Fibroblast of lung (primary cell): Measurements from ENCODE around the gene SLC19A3.

Experiments used
- EZH2 ChIP-seq: IDR thresholded peaks from 2 replicates; pipeline ENCODE4 v1.5.1; 2012; ENCODE audit warnings: low read length, control low read depth, mild to moderate bottlenecking; ENCODE audit errors: missing control alignments
- TF ChIP-seq, protein P1 (sequence below), 2 donors: IDR thresholded peaks in 1 of 2; conservative IDR thresholded peaks in 1 of 2; 1 replicate in 1 of 2; 2 replicates in 1 of 2; pipeline ENCODE4 v1.5.1; 2011 to 2012; ENCODE audit warnings: low read length in 2 of 2, control low read depth in 1 of 2, inconsistent platforms in 1 of 2, low read depth in 1 of 2, mild to moderate bottlenecking in 1 of 2

DNA sequence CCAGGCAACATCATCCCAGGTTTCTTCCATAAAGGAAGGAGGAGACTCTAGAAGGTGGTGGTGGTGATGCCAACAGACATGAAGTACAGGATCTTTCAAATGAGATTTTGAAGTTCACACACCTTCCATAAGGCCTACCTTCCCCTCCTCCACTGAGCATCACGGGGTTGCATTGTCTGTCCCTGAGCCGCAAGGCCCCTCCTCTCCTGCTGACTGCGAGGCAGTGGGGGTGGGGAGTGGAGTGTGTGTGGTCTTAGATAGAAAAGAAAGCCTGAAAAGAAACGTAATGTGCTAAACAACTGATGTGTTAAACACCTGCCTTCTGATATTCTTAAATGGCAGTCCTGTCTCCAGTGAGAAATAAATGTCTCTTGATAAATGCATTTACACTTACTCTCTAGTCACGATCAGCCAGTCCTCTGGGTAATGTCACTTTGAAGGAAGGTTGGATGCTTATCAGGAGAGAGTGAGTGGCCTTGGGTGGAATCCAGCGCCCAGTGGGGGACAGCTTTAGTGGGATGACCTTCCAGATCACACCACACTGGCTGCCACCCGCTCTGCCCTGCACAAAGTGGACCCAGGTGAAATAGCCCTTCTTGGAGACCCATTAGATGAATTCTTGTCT, 56.7 kb downstream of the SLC19A3 start:
- TF ChIP-seq, protein P1, sequence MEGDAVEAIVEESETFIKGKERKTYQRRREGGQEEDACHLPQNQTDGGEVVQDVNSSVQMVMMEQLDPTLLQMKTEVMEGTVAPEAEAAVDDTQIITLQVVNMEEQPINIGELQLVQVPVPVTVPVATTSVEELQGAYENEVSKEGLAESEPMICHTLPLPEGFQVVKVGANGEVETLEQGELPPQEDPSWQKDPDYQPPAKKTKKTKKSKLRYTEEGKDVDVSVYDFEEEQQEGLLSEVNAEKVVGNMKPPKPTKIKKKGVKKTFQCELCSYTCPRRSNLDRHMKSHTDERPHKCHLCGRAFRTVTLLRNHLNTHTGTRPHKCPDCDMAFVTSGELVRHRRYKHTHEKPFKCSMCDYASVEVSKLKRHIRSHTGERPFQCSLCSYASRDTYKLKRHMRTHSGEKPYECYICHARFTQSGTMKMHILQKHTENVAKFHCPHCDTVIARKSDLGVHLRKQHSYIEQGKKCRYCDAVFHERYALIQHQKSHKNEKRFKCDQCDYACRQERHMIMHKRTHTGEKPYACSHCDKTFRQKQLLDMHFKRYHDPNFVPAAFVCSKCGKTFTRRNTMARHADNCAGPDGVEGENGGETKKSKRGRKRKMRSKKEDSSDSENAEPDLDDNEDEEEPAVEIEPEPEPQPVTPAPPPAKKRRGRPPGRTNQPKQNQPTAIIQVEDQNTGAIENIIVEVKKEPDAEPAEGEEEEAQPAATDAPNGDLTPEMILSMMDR (conservative IDR thresholded peaks at IDR 0.05 in 1 of 2, IDR thresholded peaks at IDR 0.05 in 1 of 2; ENCODE audit: low read depth in 1 of 2, low read length in 2 of 2) = no peak
- TF ChIP-seq EZH2 = no peak
